Ovary (tissue), 3 donors: ENCODE measurements around the gene ATAD3B.

ENCODE experiments used
- EP300 ChIP-seq: sonication (generic); formaldehyde crosslinking; IDR thresholded peaks from one replicate; pipeline ENCODE4 v1.6.1; 2017; ENCODE audit warnings: antibody characterized with exemption
- POLR2A ChIP-seq: fragments of 450-650 bp; IDR thresholded peaks from one replicate; pipeline ENCODE4 v1.6.1; 2017; ENCODE audit warnings: antibody characterized with exemption, mild to moderate bottlenecking, moderate library complexity
- TF ChIP-seq, protein P1 (sequence below), 3 donors: fragments of 450-650 bp in 2 of 3; fragments of 200-600 bp in 1 of 3; IDR thresholded peaks; one replicate each; pipeline versions ENCODE4 v1.5.1 to v1.8.0; 2016 to 2022; ENCODE audit warnings: antibody characterized with exemption in 3 of 3, mild to moderate bottlenecking in 1 of 3
- donor health status: DM: no; HTN: no; CAD: no.

DNA sequence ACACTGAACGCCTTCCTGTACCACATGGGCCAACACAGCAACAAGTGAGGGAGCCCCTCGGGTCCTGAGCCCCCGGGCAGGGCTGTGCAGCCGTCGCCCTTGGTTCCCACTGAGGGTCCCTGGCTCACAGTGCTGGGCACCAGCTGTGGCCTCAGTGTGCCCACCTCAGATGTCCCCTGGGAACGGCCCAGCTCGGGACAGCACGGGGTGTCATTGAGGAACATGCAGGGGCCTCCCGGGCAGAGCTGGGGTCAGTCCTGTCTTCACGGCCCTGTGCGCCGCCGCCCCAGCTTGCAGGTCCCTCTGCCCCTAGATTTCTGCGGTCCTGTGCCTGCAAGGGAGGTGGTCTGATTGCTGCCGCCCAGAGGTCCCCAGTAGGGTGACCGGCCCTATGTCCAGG, 17.7 kb downstream of the ATAD3B start:
- TF ChIP-seq EP300, result no peak
- TF ChIP-seq, protein P1, sequence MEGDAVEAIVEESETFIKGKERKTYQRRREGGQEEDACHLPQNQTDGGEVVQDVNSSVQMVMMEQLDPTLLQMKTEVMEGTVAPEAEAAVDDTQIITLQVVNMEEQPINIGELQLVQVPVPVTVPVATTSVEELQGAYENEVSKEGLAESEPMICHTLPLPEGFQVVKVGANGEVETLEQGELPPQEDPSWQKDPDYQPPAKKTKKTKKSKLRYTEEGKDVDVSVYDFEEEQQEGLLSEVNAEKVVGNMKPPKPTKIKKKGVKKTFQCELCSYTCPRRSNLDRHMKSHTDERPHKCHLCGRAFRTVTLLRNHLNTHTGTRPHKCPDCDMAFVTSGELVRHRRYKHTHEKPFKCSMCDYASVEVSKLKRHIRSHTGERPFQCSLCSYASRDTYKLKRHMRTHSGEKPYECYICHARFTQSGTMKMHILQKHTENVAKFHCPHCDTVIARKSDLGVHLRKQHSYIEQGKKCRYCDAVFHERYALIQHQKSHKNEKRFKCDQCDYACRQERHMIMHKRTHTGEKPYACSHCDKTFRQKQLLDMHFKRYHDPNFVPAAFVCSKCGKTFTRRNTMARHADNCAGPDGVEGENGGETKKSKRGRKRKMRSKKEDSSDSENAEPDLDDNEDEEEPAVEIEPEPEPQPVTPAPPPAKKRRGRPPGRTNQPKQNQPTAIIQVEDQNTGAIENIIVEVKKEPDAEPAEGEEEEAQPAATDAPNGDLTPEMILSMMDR (IDR thresholded peaks at IDR 0.05), result no peak
- TF ChIP-seq POLR2A, result no peak
